GM06990 (cell line): Measurements from ENCODE around the gene MFSD12.
A peak's percentile ranks its signal among the peaks of the same experiment; 100 is the strongest.

ENCODE experiments used
- DNase-seq: peaks from one replicate; pipeline ENCODE4 v3.0.0-alpha.2; 2011; ENCODE audit not compliant: insufficient read length; ENCODE audit errors: extremely low read depth
- H3K27me3 ChIP-seq: replicated peaks from 2 replicates; pipeline ENCODE4 v1.6.0; 2011; ENCODE audit warnings: low read length; ENCODE audit not compliant: control insufficient read depth, insufficient read depth
- H3K36me3 ChIP-seq: 2 replicates; pipeline ENCODE4 v1.5.1; 2011; ENCODE audit warnings: low read length; ENCODE audit not compliant: control insufficient read depth, insufficient read depth
- H3K4me3 ChIP-seq: replicated peaks from 2 replicates; pipeline ENCODE4 v1.5.1; 2011; ENCODE audit warnings: low read depth, mild to moderate bottlenecking, control low read depth, low read length
- CTCF ChIP-seq: IDR thresholded peaks from 2 replicates; pipeline ENCODE4 v1.5.1; 2011; ENCODE audit warnings: low read length, control low read depth, mild to moderate bottlenecking, inconsistent platforms; ENCODE audit not compliant: insufficient read depth, poor library complexity, severe bottlenecking

The MFSD12 gene

GRCh38 chr19:3497757-3498520 is 59.4 kb downstream of the MFSD12 start:
- no peak overlapping the region for H3K4me3 ChIP-seq
- DNase-seq: no peak
- H3K36me3 ChIP-seq: peaks cover 6% of the 10 kb centered on the region
- H3K27me3 ChIP-seq: no peaks in the 10 kb centered on the region
- TF ChIP-seq CTCF: no peak

- TF ChIP-seq CTCF: no peak
- Histone ChIP-seq H3K27me3 (no peaks in the 10 kb centered on the region), H3K36me3 (peaks cover 12% of the 10 kb centered on the region), H3K4me3 (no peak overlapping the region)
- no peak for DNase-seq
Measured at GRCh38 chr19:3496392-3497273, 60.8 kb downstream of the MFSD12 start.

GRCh38 chr19:3494559-3494958 is 62.8 kb downstream of the MFSD12 start:
- TF ChIP-seq CTCF: peak; percentile 9
- no peaks in the 10 kb centered on the region for H3K27me3 ChIP-seq
- H3K4me3 ChIP-seq: no peak overlapping the region
- DNase-seq: no peak
- H3K36me3 ChIP-seq: peaks cover 14% of the 10 kb centered on the region
